Effector memory CD4-positive, alpha-beta T cell (primary cell): ENCODE results near the gene CDCA7.

Experiments used
- DNase-seq, 3 donors: peaks; one replicate each; pipeline ENCODE4 v3.0.0-alpha.2; 2020
- H3K27ac ChIP-seq: 2 replicates; pipeline ENCODE4 v1.7.0; 2013; ENCODE audit warnings: mild to moderate bottlenecking, low read length, moderate library complexity; ENCODE audit not compliant: insufficient read depth, poor library complexity, severe bottlenecking
- H3K27me3 ChIP-seq: replicated peaks from 2 replicates; pipeline ENCODE4 v1.7.0; 2013; ENCODE audit warnings: mild to moderate bottlenecking, low read length; ENCODE audit not compliant: insufficient read depth, control insufficient read depth, poor library complexity, severe bottlenecking
- H3K36me3 ChIP-seq: 2 replicates; pipeline ENCODE4 v1.7.0; 2013; ENCODE audit warnings: mild to moderate bottlenecking, low read length, moderate library complexity; ENCODE audit not compliant: control insufficient read depth, insufficient read depth
- H3K4me1 ChIP-seq: 2 replicates; pipeline ENCODE4 v1.7.0; 2013; ENCODE audit warnings: low read length, mild to moderate bottlenecking; ENCODE audit not compliant: control insufficient read depth, insufficient read depth, poor library complexity, severe bottlenecking
- H3K4me3 ChIP-seq: 2 replicates; pipeline ENCODE4 v1.7.0; 2013; ENCODE audit warnings: low read length, low read depth, mild to moderate bottlenecking; ENCODE audit not compliant: insufficient read depth, poor library complexity, severe bottlenecking
- H3K9me3 ChIP-seq: 2 replicates; pipeline ENCODE4 v1.7.0; 2013; ENCODE audit warnings: mild to moderate bottlenecking, low read length, moderate library complexity; ENCODE audit not compliant: control insufficient read depth

The CDCA7 gene

GRCh38 chr2:173397539-173397938 lies 42.9 kb downstream of the CDCA7 start:
- no peak for DNase-seq
- Histone ChIP-seq H3K4me1 (peaks cover 3% of the 10 kb centered on the region), H3K27me3 (peaks cover 21% of the 10 kb centered on the region), H3K27ac (no peak overlapping the region), H3K9me3 (no peaks in the 10 kb centered on the region), H3K36me3 (no peaks in the 10 kb centered on the region), H3K4me3 (no peak overlapping the region)

GRCh38 chr2:173399229-173399628 lies 44.6 kb downstream of the CDCA7 start:
- H3K27ac ChIP-seq = no peak overlapping the region
- no peak for DNase-seq
- H3K27me3 ChIP-seq = peaks cover 24% of the 10 kb centered on the region
- no peaks in the 10 kb centered on the region for H3K9me3 ChIP-seq
- H3K36me3 ChIP-seq = no peaks in the 10 kb centered on the region
- H3K4me3 ChIP-seq = no peak overlapping the region
- H3K4me1 ChIP-seq = peaks cover 4% of the 10 kb centered on the region

GRCh38 chr2:173400760-173401159 lies 46.1 kb downstream of the CDCA7 start:
- Histone ChIP-seq H3K4me1 (peaks cover 4% of the 10 kb centered on the region), H3K9me3 (no peaks in the 10 kb centered on the region), H3K4me3 (no peak overlapping the region), H3K36me3 (no peaks in the 10 kb centered on the region), H3K27me3 (peaks cover 24% of the 10 kb centered on the region), H3K27ac (no peak overlapping the region)
- DNase-seq = no peak

GRCh38 chr2:173401716-173402326 lies 47.1 kb downstream of the CDCA7 start:
- no peak for DNase-seq
- Histone ChIP-seq H3K27me3 (peaks cover 24% of the 10 kb centered on the region), H3K27ac (no peak overlapping the region), H3K4me3 (no peak overlapping the region), H3K9me3 (no peaks in the 10 kb centered on the region), H3K4me1 (peaks cover 4% of the 10 kb centered on the region), H3K36me3 (no peaks in the 10 kb centered on the region)

GRCh38 chr2:173402405-173402974 lies 47.8 kb downstream of the CDCA7 start:
- H3K36me3 ChIP-seq = no peaks in the 10 kb centered on the region
- H3K27me3 ChIP-seq = peaks cover 23% of the 10 kb centered on the region
- H3K4me1 ChIP-seq = peaks cover 4% of the 10 kb centered on the region
- no peak overlapping the region for H3K4me3 ChIP-seq
- peak; percentile 39 to 55 (median 40) for DNase-seq
- no peaks in the 10 kb centered on the region for H3K9me3 ChIP-seq
- H3K27ac ChIP-seq = no peak overlapping the region

GRCh38 chr2:173404841-173405750 lies 50.4 kb downstream of the CDCA7 start:
- Histone ChIP-seq H3K27ac (no peak overlapping the region), H3K4me3 (no peak overlapping the region), H3K27me3 (peaks cover 15% of the 10 kb centered on the region), H3K4me1 (peaks cover 4% of the 10 kb centered on the region), H3K36me3 (no peaks in the 10 kb centered on the region), H3K9me3 (no peaks in the 10 kb centered on the region)
- no peak for DNase-seq

GRCh38 chr2:173407176-173407575 lies 52.5 kb downstream of the CDCA7 start:
- Histone ChIP-seq H3K9me3 (no peaks in the 10 kb centered on the region), H3K27me3 (peaks cover 6% of the 10 kb centered on the region), H3K36me3 (no peaks in the 10 kb centered on the region), H3K4me3 (no peak overlapping the region), H3K27ac (no peak overlapping the region), H3K4me1 (peaks cover 4% of the 10 kb centered on the region)
- no peak for DNase-seq

- no peaks in the 10 kb centered on the region for H3K36me3 ChIP-seq
- H3K4me1 ChIP-seq = no peaks in the 10 kb centered on the region
- no peak overlapping the region for H3K27ac ChIP-seq
- DNase-seq = no peak
- H3K9me3 ChIP-seq = no peaks in the 10 kb centered on the region
- H3K4me3 ChIP-seq = no peak overlapping the region
- H3K27me3 ChIP-seq = peaks cover 2% of the 10 kb centered on the region
Observed at GRCh38 chr2:173407646-173408045, 53.0 kb downstream of the CDCA7 start.

GRCh38 chr2:173410579-173410978 lies 55.9 kb downstream of the CDCA7 start:
- Histone ChIP-seq H3K4me3 (no peak overlapping the region), H3K27ac (no peak overlapping the region), H3K27me3 (no peaks in the 10 kb centered on the region), H3K4me1 (no peaks in the 10 kb centered on the region), H3K9me3 (no peaks in the 10 kb centered on the region), H3K36me3 (no peaks in the 10 kb centered on the region)
- DNase-seq = no peak

GRCh38 chr2:173412628-173413027 lies 58.0 kb downstream of the CDCA7 start:
- no peak overlapping the region for H3K4me3 ChIP-seq
- H3K36me3 ChIP-seq = no peaks in the 10 kb centered on the region
- no peaks in the 10 kb centered on the region for H3K27me3 ChIP-seq
- H3K9me3 ChIP-seq = no peaks in the 10 kb centered on the region
- no peak overlapping the region for H3K27ac ChIP-seq
- no peak for DNase-seq
- no peaks in the 10 kb centered on the region for H3K4me1 ChIP-seq
